ENCODE results near the gene STOX1.
A peak's percentile ranks its signal among the peaks of the same experiment; 100 is the strongest.
"Not testable (repeated sequence)": the region's sequence is repeated elsewhere in the genome, so short reads cannot be mapped to it uniquely, and the experiment has no call there.

Gene STOX1

DNA sequence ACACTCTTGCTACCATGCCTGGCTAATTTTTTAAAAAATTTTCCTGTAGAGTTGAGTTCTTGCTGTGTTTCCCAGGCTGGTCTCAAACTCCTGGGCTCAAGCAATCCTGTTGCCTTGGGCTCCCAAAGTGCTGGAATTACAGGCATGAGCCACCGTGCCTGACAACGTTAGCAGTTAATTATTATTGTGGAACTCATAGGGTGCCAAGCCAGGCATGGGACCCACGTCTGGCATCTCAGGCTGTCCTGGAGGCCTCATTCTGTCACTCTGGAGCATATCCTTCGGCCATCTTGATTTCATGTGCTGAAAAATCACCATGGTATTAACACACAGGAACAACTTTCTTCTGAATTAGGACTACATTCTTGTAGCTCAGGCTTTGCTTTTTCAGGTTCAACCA lies 21.5 kb downstream of the STOX1 start:
- no peak overlapping the region for H3K4me3 ChIP-seq
- in situ Hi-C loops (cut with MboI; ENCODE audit: low sequenced_read_pairs) = no loop called here
- DNase-seq (ENCODE audit: low spot score in 2 of 2) = no peak
- no peaks in the 10 kb centered on the region; the same call in 1 of the 2 replicates for H3K9me3 ChIP-seq
- no peaks in the 10 kb centered on the region for H3K27me3 ChIP-seq (ENCODE audit: low read depth)
- H3K36me3 ChIP-seq (replicated peaks) = no peaks in the 10 kb centered on the region
- no peaks in the 10 kb centered on the region for H3K4me1 ChIP-seq

DNA sequence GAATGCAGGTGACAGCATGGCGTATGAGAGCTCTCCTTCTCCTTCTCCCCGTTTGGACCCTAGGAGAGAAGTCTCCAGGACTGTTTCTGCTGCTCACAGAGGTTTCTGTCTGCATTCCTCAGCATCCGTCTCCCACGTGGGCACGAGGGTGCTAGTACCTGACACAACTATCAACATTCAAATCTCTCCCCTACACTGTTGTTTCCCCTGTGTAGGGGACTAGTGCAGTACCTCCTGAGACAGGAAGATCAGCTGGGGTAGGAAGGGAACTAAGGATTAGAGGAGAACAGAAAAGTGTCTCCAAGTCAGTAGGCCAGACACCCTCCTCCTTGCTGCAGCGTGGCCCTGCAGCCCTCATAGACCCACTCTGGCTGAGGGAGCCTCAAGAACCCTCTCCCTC lies 29.0 kb downstream of the STOX1 start:
- Histone ChIP-seq H3K36me3 (replicated peaks) (no peaks in the 10 kb centered on the region), H3K27me3 (ENCODE audit: low read depth) (no peaks in the 10 kb centered on the region), H3K4me3 (no peak overlapping the region), H3K4me1 (no peaks in the 10 kb centered on the region), H3K9me3 (peaks cover 5% of the 10 kb centered on the region)
- no peak for DNase-seq (ENCODE audit: low spot score in 2 of 2)
- in situ Hi-C loops (cut with MboI; ENCODE audit: low sequenced_read_pairs) = no loop called here

- Histone ChIP-seq H3K36me3 (replicated peaks) (no peaks in the 10 kb centered on the region), H3K4me1 (no peaks in the 10 kb centered on the region), H3K27me3 (ENCODE audit: low read depth) (no peaks in the 10 kb centered on the region), H3K9me3 (peaks cover 5% of the 10 kb centered on the region), H3K4me3 (no peak overlapping the region)
- in situ Hi-C loops (cut with MboI; ENCODE audit: low sequenced_read_pairs) = no loop called here
- DNase-seq (ENCODE audit: low spot score in 2 of 2) = no peak
These were observed 29.7 kb downstream of the STOX1 start for GRCh38 chr10:68857005-68857404.

GRCh38 chr10:68861253-68861652 lies 33.9 kb downstream of the STOX1 start:
- H3K4me1 ChIP-seq = no peaks in the 10 kb centered on the region
- peaks cover 5% of the 10 kb centered on the region for H3K9me3 ChIP-seq
- in situ Hi-C loops (cut with MboI; ENCODE audit: low sequenced_read_pairs) = no loop called here
- H3K4me3 ChIP-seq = no peak overlapping the region
- H3K36me3 ChIP-seq (replicated peaks) = no peaks in the 10 kb centered on the region
- H3K27me3 ChIP-seq (ENCODE audit: low read depth) = no peaks in the 10 kb centered on the region
- no peak for DNase-seq (ENCODE audit: low spot score in 2 of 2)

DNA sequence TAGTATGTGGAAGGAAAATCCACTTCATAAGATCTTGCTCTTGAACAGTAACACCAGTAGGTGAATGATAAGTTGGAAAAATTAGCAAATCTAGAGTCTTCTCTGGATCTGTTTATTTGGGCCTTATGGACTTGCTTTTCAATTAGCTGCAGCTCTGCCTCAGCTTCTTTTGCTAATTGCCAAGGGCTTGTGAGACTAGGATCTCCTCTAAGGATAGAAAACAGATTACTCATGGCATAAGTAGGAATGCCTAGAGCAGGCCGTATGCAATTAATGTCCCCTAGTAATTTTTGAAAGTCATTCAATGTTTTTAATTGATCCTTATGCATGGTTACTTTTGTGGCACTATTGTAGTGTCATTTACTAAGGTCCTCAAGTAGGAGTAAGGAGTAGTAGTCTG lies 37.3 kb downstream of the STOX1 start:
- no peaks in the 10 kb centered on the region for H3K27me3 ChIP-seq (ENCODE audit: low read depth)
- peaks cover 9% of the 10 kb centered on the region for H3K9me3 ChIP-seq
- no peaks in the 10 kb centered on the region for H3K4me1 ChIP-seq
- H3K4me3 ChIP-seq = no peak overlapping the region
- in situ Hi-C loops (cut with MboI; ENCODE audit: low sequenced_read_pairs) = no loop called here
- DNase-seq (ENCODE audit: low spot score in 2 of 2) = no peak
- no peaks in the 10 kb centered on the region for H3K36me3 ChIP-seq (replicated peaks)

DNA sequence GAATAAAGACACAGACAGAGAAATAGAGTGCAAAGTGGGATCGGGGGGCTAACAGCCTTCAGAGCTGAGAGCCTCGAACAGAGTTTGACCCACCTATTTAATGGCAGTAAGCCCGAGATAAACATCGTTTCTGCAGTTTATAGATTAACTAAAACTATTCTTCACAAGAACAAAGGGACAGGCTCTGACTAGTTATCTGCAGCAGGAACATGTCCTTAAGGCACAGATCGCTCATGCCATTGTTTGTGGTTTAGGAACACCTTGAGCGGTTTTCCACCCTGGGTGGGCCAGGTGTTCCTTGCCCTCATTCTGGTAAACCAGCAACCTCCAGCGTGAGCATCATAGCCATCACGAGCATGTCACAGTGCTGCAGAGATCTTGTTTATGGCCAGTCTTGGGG lies 40.8 kb downstream of the STOX1 start:
- H3K36me3 ChIP-seq (replicated peaks); H3K9me3 ChIP-seq; in situ Hi-C loops (cut with MboI; ENCODE audit: low sequenced_read_pairs); H3K27me3 ChIP-seq (ENCODE audit: low read depth); DNase-seq (ENCODE audit: low spot score in 2 of 2); H3K4me3 ChIP-seq: not testable (repeated sequence)
- peaks cover 21% of the 10 kb centered on the region for H3K4me1 ChIP-seq

DNA sequence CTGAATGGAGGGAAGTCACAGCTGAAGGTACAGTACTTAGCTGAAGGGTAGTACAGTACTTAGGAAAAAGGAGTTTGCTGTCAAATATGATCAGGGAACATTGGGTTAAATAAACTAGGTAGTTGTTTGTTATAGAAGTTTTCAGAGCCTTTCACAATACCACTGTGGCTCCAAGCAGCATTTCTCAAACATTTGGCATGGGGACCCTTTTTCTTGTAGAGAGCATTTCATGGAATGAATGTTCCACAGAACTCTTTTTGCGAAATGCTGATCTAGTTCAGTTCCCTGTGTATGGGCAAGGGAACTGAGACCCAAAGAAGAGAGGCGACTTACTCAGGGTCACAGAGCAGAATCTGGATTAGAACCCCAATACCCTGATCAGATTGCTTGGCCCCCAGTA lies 42.3 kb downstream of the STOX1 start:
- in situ Hi-C loops (cut with MboI; ENCODE audit: low sequenced_read_pairs) = no loop called here
- DNase-seq (ENCODE audit: low spot score in 2 of 2) = no peak
- Histone ChIP-seq H3K36me3 (replicated peaks) (no peaks in the 10 kb centered on the region), H3K4me1 (peaks cover 21% of the 10 kb centered on the region), H3K9me3 (0 out of 2 replicates have a peak, but pooled peaks cover 4% of the 10 kb centered on the region), H3K27me3 (ENCODE audit: low read depth) (no peaks in the 10 kb centered on the region), H3K4me3 (no peak overlapping the region)

- H3K36me3 ChIP-seq (replicated peaks) = no peaks in the 10 kb centered on the region
- in situ Hi-C loops (cut with MboI; ENCODE audit: low sequenced_read_pairs) = no loop called here
- H3K4me1 ChIP-seq = peaks cover 21% of the 10 kb centered on the region
- DNase-seq (ENCODE audit: low spot score in 2 of 2) = no peak
- 0 out of 2 replicates have a peak, but pooled peaks cover 4% of the 10 kb centered on the region for H3K9me3 ChIP-seq
- H3K27me3 ChIP-seq (ENCODE audit: low read depth) = no peaks in the 10 kb centered on the region
- H3K4me3 ChIP-seq = no peak overlapping the region
These were observed 42.7 kb downstream of the STOX1 start for GRCh38 chr10:68870061-68870460.

DNA sequence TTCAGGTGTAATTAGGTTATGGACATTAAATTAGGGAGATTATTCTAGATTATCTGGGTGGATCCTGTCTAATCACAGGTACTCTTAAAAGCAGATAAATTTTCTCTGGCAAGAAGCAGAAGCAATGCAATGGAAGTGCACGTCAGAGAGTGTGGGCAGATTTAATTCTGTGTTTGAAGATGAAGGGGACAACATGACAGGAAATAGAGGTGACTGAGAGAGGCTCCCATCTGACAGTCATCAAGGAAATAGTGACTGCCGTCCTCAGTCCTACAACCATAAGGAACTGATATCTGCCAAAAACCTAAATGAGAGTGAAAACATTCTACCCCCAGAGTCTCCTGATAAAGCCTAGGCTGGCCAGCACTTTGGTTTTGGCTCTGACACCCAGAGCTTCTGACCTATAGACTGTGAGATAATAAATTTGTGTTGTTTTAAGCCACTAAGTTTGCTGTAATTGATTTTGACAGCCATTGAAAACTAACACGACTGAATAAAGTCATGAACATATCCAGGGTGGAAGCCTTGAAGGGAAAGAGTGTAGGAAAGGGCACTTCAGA lies 43.3 kb downstream of the STOX1 start:
- Histone ChIP-seq H3K4me3 (no peak overlapping the region), H3K27me3 (ENCODE audit: low read depth) (no peaks in the 10 kb centered on the region), H3K9me3 (0 out of 2 replicates have a peak, but pooled peaks cover 4% of the 10 kb centered on the region), H3K4me1 (peaks cover 21% of the 10 kb centered on the region), H3K36me3 (replicated peaks) (no peaks in the 10 kb centered on the region)
- in situ Hi-C loops (cut with MboI; ENCODE audit: low sequenced_read_pairs) = no loop called here
- DNase-seq (ENCODE audit: low spot score in 2 of 2) = no peak

DNA sequence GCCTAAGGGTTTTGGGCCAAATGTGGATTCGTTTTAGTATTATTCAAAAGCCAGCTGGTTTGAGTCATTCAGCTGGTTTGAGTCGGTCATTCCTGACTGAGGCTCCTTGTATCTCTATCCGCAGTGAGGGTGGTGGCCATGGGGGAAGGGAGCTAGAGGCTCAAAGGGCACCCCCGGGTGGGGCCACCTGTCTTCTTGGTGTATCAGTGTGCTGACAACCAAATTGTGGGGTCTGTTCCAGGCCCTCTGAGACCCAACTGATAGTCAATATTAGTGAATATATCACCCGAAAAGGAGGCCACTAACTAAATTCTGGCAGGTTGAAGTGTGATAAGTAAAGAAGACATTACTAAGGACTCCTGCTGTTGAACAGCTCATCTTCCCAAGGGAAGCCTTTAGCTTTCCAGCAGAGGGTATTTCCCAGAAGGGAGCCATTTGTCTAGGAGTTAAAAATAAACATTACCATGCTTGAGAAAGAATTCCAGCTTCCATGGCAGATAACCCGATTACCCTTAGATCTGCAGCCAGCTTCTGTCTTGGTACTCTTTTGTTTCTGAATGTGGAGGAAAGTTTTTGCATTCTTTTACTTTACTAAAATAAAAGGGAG lies 43.9 kb downstream of the STOX1 start:
- Histone ChIP-seq H3K4me1 (peaks cover 21% of the 10 kb centered on the region), H3K4me3 (no peak overlapping the region), H3K27me3 (ENCODE audit: low read depth) (no peaks in the 10 kb centered on the region), H3K36me3 (replicated peaks) (no peaks in the 10 kb centered on the region), H3K9me3 (0 out of 2 replicates have a peak, but pooled peaks cover 4% of the 10 kb centered on the region)
- in situ Hi-C loops (cut with MboI; ENCODE audit: low sequenced_read_pairs) = no loop called here
- DNase-seq (ENCODE audit: low spot score in 2 of 2) = peak; percentile 49 to 91

DNA sequence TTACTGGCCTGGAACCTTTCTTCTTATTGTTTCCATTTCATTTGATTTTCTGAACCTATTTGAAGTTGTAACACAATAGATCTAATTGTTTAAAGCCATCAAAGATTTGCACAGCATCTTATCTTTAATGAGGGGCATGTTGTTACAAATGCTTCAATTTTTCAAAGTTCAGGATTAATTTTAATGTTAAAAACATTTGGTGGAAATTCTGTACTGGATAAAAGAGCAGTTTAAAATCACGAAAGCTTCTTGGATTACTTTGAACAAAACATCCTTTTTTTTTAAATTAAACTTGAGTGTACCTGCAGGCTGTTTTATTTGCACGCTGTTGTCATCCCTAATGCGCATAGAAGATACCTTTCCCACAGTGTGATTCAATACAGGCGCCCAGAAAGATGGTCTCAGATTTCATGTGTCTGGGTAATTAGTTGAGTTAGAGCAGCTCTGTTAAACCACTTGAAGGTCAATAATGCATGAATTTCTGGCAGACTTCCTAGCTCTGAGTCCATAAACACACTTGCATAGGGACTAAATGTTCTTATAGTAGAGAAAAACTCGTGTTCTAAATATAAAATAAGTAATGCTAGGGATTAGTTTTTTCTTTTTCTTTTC lies 44.5 kb downstream of the STOX1 start:
- DNase-seq (ENCODE audit: low spot score in 2 of 2) = peak; percentile 71 to 90
- Histone ChIP-seq H3K4me1 (peaks cover 26% of the 10 kb centered on the region), H3K27me3 (ENCODE audit: low read depth) (no peaks in the 10 kb centered on the region), H3K4me3 (no peak overlapping the region), H3K36me3 (replicated peaks) (no peaks in the 10 kb centered on the region), H3K9me3 (0 out of 2 replicates have a peak, but pooled peaks cover 4% of the 10 kb centered on the region)
- in situ Hi-C loops (cut with MboI; ENCODE audit: low sequenced_read_pairs) = no loop called here

GRCh38 chr10:68876246-68877138 lies 49.2 kb downstream of the STOX1 start:
- Histone ChIP-seq H3K27me3 (ENCODE audit: low read depth) (no peaks in the 10 kb centered on the region), H3K4me1 (peaks cover 30% of the 10 kb centered on the region), H3K9me3 (no peaks in the 10 kb centered on the region), H3K4me3 (no peak overlapping the region), H3K36me3 (replicated peaks) (no peaks in the 10 kb centered on the region)
- DNase-seq (ENCODE audit: low spot score in 2 of 2) = no peak
- in situ Hi-C loops (cut with MboI; ENCODE audit: low sequenced_read_pairs) = no loop called here

- no peaks in the 10 kb centered on the region for H3K27me3 ChIP-seq (ENCODE audit: low read depth)
- H3K4me1 ChIP-seq = peaks cover 24% of the 10 kb centered on the region
- no peaks in the 10 kb centered on the region for H3K36me3 ChIP-seq (replicated peaks)
- H3K4me3 ChIP-seq = no peak overlapping the region
- peak in 1 of 2 experiments; percentile 17 for DNase-seq (ENCODE audit: low spot score in 2 of 2)
- H3K9me3 ChIP-seq = no peaks in the 10 kb centered on the region
- in situ Hi-C loops (cut with MboI; ENCODE audit: low sequenced_read_pairs) = no loop called here
These were observed 50.3 kb downstream of the STOX1 start for GRCh38 chr10:68877482-68878110.
